Retina (tissue), 1 donor: ENCODE results near the gene FARS2.

Experiments
- DNase-seq: peaks from one replicate; pipeline ENCODE4 v3.0.0-alpha.2; 2016

FARS2 gene

DNA sequence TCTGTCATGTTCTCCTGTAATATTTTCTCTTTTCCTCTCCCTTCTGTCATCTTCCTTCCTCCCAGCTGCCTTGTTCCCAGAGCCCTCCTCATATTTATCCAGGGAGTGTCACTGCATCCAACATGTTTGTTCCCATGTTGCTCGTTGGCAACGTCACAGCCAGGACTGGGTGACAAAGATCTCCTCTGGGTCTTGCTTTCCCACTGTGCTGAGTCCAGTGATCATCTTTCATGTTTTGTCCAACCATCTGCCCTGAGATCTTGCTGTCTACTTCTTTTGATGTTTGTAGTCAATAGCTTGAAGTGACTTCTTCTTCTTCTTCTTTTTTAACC is 26.6 kb downstream of the FARS2 start:
- no peak for DNase-seq

DNA sequence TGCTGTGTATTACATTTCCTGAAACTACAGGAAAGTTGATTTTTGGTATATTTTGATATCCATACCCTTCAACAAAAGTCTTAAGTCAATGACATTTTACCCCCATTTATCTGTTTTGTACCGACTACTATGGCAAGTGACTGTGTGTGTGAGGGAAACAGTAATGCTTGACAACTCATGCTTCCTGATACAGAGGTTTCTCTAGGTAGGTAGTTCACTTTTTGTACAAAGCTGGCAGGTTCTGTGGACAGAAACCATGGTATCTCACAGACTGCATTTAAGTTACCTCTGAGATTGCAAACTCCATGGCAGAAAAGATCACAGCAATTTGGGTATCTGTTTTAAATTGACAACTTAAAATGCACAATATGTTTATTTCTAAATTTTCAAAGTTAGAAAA is 28.8 kb downstream of the FARS2 start:
- DNase-seq = no peak

DNA sequence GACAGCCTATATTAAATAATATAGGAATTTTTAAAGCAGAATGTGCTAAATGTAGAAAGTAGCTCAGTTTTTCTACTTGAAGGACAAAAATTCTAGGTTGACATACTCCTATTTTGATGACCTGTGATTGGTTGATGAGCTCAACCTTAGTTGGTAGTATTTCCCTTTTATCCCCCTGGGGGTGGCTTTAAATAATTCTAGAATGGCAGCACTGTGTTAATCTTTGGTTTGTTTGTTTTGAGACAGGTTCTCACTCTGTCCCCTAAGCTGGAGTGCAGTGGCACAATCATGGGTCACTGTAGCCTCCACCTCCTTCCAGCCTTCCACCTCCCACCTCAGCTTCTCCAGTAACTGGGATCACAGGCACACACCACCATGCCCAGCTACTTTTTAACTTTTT is 29.2 kb downstream of the FARS2 start:
- DNase-seq = no peak

DNA sequence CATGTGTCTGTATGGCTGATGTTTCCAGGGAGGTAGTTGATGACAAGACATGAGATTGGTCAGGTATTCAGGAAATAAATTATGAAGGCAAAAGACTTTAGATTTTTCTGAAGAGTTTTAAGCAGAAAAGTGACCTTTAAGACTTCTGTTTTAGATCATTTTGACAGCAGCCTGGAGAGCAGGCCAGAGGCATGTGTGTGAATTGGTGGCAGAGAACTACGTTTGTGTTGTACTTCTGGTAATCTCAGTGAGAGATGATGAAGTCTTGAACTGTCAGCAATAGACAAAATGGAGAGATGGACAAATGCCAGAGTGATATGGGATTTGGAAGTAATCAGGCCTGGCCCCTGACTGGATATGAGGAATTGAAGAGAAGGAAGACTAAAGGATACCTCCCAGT is 30.8 kb downstream of the FARS2 start:
- no peak for DNase-seq

DNA sequence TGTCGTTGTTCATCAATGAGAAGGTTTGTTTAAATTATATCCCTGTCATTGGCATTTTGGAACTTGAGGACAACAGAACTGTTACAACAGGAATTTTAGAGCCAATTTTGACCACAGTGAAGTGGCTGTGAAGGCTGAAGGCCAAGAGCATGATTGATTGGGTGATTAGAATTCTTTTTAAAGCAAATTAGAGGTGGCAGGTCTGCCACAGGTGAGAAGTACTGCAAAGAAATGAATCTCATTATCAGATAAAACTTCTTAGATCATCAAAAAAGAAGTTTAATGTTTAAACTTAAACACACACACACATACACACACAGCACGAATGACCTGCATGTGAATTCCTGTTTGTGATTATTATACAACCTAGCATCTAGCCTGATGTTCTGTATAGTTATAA is 32.4 kb downstream of the FARS2 start:
- no peak for DNase-seq

DNA sequence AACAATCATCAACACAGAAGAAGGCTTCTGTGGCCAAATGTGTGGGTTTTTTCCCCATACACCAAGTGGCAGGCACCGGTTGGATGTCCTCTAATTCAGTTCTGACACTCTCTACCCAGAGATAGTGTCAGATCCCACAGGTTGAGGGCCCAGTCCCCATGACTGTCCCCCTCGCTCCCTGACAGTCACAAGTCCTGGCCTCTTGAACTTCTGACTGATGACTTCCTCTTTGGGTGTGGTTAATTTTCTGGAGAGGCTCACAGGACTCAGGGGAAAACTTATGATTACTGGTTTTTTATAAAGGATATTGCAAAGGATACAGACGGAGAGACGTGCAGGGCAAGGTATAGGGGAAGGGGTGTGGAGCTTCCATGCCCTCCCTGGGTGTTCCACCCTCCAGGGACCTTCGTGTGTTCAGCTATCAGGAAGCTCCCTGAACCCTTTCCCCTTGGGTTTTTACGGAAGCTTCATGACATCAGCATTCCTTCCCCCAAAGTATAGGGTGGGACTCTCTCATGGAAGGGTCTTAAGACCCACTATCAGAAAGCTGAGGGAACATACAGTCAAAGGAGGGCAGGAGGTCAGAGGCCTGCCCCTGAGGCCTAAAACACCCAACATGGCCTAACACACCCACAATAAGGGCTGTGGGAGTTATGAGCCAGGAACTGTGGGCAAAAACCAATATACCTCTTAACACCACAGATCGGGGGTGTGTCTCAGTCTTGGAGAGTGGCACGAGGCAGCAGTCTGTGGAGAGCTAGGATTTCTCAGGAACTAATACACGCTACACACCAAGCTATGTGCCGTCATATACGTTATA is 33.3 kb downstream of the FARS2 start:
- DNase-seq = no peak

DNA sequence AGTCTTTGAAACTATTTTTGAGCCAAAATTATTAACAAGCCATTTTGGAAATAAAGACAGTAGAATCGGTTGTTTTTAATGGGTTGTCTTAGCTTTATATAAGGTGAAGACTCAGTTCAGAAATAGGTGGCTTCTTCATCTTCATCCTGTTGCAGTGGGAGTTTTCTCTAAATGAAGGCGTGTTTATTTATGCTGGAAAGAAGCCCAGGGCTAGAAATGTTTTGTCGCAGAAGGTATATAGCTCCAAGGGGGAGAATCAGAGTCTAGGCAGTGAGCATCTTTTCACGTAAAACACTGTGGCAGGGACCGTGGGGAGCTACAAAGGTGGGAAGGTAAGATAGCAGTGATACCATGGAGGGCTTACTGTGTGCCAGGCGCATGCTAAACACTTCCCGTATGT is 34.3 kb downstream of the FARS2 start:
- DNase-seq = no peak

DNA sequence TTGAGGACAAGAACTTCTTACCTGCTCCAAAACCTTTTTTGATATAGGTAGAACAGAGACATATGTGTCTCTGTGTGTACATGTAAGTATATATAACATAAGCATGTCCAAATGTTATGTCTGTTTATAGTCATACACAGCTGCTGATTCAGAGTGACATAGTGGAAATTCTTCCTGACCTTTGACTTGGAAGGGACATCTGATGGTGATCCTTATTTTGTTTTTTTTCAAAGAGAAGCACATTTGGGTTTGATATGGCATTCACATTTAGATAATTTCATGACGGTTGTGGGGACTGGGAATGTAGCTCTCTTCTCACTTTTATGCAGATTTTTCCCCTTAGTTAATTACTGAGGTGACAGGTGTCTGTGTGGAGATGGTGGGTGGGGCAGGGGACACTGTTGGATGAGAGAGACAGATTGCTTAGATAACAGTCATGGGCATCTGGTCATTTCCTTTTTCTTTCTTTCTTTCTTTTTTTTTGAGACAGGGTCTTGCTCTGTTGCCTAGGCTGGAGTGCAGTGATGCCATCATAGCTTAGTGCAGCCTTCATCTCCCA is 39.0 kb downstream of the FARS2 start:
- DNase-seq = no peak

DNA sequence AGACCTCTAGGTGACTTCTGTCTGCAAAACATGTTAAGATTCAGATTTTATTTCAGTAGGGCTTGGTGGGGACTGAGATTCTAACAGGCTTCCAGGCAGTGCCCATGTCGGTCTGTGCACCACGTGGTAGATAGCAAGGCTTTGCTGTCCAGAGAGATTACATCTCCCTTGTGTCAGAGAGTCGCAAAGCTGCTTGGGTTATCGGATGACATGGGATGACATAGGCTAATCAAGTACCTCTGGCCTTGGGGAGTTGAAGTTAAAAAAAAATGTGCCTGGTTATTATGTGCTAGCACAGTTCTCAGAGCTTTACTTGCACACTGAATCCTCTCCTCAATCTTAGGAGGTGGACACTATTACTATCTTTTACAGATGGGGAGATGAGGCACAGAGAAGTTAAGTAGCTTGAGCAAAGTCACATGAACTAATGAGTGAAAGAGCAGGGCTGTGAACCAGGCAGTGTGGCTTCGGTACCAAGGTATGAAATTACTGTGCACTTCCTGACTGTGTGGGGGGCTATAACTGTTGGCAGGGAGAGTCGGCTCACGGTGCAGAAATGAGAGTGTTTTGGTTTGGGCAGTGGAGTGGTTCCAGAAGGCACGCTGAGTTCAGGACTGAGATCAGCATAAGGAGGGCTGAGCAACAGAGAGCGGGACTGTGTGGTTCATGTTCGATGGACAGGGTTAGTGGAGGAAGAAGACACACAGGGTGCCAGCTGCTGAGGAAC is 41.1 kb downstream of the FARS2 start:
- DNase-seq = no peak

DNA sequence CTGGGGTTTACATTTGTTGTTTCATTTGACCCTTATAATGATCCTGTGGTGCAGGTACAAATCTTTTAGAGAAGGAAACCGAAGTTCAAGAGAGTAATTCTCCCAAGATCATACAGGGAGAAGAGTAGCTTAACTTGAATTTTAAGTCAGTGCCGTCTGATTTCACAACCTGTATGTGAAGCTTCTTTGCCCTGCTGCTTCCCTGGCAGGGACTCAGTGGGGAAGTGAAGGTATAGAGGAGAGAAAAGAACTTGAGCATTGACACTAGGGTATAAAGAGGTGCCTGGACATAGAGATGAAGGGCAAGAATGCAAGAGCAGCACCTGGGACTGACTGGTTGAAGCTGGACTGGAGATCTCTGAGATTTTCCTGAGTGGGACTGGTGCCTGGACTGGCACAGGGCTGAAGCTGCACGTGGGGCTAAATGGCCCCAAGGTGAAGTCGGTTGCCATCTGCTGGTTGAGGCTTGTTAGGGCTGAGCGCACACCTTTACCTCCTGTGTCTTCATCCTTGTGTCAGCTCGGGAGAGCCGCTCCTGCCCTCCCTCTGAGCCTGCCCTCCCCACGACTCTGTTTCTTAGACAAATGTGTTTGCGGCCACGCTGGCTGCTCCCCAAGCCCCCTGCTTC is 41.8 kb downstream of the FARS2 start:
- DNase-seq = peak; percentile 37

DNA sequence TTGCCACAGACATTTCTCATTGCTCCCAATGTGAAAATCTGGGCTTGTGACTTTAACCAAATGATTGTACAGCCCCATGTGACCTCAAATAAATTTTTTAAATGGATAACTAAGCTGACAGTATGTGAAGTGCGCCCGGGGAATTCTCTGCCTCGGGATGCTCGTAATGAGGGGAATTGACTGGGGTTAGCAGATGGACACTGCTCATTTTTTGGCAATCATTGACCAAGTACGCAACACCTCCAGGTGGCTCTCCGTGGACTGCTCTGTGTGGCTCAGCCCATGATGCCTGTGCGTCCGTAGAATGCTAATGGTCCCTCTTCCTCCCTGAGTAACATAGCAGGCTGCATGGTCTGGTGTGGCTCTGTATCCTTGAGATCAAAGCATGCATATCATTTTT is 42.4 kb downstream of the FARS2 start:
- DNase-seq = peak; percentile 22

DNA sequence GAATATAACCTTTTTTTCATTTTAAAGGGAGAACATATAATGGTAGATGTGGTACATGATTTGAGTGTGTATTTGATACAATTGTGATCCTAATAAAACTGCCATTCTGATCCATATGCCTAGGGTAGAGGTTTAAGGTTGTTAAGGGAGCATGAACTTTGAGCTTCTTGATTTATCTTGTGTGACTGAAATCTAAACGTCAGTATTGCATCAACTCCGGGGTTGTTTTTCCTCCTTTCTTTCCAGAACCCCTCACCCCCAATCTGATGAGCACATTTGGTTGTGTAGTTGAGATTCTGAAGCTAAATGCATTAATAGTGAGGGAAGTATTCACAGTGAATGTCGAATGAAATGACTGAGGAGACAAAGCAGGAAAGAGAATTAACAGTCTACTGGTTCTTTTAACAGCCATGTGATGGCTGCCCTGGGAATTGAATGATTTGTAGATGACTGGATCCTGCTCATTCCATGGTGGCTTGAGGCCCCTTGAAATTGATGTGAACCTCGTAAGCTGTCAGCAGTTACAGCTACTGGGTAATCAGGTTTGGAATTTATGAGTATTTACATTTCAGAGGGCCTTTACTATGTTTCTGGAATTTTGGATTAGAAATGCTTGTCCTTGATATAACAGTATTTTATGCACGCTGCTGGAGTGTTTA is 44.8 kb downstream of the FARS2 start:
- peak; percentile 30 for DNase-seq

DNA sequence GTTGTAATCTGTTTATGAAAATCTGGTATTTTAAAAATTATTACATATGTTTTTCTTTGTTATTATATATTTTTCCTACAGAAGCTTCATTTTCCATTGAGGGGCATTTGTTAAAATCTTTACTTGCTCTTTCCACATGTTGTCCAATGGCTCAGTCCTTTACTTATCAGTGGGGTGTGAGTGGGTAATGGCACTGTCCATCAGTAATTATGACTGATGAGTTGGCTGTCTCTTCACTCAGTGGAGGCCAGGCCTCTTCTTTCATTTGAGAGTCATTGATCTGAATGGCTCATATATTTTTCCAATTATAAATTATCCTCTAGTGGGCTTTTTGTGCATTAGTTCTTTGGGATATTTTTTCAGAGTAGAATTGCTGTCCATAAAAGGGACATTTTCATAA is 45.7 kb downstream of the FARS2 start:
- no peak for DNase-seq

DNA sequence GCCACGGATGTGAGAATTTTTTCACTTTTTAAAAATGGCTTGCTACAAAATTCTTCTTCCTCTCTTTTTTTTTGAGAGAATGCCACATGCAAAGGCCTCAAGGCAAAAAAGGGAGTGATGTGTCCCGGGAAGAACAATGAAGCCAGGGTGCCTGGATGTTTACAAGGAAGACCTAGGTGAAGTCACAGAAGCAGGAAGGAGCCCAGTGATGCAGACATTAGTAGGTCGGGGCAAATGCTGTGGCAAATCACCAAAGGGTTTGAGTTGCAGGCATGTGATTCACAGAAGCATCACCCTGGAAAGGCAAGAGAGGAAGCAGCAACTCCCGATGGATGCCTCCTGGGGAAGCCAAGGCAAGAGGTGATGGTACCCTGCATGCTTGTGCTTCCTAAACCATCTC is 46.8 kb downstream of the FARS2 start:
- DNase-seq = no peak

DNA sequence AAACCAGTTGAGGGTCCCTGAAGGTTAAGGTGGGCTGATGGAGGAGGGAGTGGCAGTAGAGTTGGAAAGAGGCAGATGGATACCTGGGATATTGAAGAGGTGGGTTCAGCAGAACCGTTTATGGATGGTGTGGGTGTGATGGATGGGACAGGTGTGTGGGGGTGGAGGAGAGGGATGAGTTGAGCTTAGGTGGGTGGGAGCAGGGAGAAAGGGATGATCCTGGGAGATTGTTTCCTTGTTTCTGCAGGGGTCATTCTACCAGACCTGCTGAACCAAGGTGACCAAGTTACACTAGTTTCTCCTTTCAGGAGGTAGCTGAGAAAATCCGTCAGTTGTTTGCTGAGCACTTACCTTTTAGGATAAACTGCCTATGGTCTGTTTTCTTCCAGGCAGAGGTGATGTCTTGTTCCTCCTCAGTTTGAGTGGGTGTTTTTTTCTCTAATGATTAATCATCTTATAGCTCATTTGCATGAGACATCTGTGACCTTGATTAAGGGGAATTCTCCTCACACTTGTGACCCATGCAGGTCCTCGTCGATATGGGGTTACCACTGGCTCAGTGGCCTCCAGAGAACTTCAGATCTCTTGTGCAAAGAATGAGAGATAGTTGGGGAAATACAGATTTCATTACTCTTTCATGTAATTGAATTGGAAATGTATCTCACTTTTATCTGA is 53.0 kb downstream of the FARS2 start:
- DNase-seq = no peak

DNA sequence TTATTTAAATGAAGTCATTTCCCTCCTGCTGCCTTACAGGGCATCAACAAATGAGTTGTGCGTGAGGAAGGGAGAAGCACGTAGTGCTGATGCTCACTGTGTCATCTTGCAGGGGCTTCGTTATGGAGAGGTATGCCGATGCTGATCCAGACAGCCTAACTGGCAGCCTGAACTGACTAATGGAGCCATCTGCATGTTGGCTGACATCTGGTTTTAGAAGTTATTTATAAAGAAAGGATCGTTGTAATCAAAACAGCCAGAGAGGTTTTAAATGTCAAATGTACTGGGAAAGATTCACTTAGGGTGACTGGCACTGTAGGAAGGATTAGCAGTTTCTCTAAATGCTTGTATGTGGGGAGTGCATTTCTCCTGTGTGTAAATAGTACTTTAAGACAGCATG is 54.6 kb downstream of the FARS2 start:
- DNase-seq = no peak

DNA sequence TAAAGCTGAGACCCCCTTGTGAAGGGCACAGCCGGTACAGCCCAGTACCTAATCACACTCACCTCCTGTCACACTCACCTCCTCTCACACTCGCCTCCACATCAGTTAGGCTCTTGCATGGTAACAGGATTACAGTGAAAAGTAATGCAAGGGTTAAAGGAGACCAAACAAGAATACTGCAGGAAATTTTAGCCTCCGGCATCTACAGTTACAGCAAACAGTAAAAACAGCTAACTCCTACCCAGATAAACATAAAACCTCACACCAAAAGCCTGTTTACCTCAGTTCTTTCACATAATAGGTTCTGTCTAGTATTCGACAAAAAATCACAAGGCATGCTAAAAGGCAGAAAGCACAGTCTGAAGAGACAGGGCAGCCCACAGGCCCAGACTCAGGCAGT is 55.6 kb downstream of the FARS2 start:
- DNase-seq = no peak

DNA sequence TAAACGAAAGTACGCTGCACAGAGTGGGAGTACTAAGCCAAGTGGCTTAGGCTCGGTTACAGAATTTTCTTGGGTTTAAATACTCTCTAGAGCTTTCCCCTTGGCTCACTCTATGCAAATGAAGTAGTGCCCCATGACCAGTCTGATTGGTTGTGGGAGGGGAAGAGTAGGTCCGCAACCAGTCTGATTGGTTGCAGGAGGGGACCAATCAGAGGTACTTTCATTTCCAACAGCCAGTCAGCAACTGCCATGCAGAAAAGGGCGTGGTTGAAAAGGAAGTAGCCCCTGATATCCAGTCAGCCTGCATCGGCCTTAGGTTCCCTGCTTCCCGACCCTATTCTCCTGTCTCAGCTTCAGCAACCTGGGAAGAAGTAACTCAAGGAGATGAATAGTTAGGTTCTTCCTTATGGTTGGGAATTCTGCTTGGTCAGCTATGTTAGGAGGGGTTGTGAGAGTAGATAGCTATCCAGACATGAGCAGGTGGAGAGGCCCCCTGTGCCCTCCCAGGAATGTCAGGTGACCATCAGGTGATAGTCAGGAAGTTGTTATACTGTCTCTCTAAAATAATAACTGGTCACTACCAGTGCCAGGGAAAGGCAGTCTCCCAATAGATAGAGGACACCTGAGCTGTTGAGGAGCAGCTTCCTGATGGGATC is 57.4 kb downstream of the FARS2 start:
- DNase-seq = no peak

DNA sequence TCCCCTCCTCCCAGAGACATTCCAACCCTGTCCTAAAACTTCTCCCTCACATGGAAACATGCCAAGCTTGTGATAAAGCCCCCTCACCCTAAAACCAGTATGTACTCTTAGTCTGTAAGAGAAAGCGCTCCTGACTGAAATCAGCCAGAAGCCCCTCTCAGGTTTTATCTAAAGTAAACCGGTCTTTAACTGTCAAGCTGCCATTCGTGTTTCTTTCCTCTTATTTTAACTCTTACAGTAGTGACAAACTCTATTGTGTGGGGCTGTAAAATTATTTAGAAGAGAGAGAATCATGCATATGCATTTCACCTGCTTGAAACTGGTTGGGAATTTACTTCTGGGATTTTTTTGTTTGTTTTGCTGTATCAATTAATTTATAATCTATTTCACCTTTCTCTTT is 62.7 kb downstream of the FARS2 start:
- no peak for DNase-seq

DNA sequence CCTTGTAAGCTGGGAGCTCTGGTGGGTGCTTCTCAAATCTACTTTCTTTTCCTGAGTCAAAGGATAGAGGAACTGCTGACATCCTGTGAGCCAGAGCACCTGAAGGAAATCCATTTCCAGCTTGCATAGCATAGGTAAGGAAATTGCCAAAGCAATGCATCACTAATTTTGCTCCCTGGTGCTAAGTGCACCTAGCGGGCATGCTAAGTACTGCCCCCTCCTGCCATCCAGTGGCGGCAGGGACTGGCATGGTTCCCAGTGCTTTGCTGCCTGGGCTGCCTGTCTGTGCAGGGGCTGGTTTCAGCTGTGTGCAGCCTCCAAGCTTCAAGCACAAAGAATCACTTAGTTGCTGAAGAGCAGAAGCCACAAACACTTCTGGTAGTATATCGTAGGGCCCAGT is 63.9 kb downstream of the FARS2 start:
- DNase-seq = no peak

DNA sequence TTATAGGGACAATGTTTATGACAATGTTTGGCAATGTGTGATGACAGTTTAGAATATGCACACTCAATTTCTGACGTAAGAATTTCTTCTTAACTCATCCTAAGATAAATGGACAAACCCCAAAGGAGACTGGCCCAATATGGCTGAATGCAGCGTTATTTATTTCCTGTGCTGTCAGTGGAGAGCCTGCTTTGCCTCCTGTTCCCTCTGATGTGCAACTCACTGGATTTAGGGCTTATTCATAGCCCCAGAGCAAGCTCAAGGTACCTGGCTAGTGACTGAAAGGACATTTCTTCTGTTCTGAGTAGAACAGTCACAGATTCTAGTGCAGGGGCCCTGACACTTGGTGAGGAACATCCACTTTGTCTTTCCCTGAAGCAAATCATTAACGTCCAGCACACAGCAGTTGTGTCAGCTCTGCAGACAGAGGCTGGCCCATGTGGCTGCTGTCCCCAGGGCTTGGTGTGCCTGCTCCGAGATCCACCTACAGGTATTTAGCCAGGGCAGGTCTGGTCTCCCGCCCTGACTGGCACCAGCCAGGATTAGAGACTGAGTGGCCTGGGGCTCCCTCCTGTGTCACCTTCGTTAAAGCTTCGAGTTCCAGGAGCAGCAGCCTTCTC is 64.8 kb downstream of the FARS2 start:
- no peak for DNase-seq

DNA sequence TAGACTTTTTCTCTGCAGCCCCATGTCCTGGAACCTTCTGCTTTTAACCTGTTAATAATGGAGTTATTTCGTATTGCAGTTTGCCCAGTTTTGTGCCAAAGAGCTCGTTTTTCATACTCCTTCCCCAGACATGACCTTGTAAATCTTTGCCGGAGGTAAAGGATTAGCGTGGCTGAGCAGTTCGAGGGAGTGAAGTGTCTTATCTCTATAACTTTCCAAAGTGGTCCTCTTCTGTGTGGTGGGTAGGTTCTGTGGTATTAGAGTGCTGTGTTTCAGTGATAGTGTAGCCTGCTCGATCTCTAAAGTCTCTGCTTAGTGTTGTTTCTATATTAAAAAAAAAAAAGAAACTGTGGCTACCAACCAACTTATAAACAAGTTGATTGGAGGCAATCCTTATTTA is 67.5 kb downstream of the FARS2 start:
- no peak for DNase-seq
